ENCODE results near the gene CERCAM. TPM values are rescaled to one million over a fixed set of nuclear protein-coding genes. Genes with fewer than 3 reads are reported as not detected.

The CERCAM gene
- total RNA-seq, 4 donors from 2014 or later: 3.7 to 26.2 (median 11.3) TPM

GRCh38 chr9:128390150-128390812, 30.4 kb upstream of the CERCAM start:
- WGBS: 87% methylated on average over 11 of the region's 11 CpGs
- Histone ChIP-seq H3K4me1 (no peaks in the 10 kb centered on the region), H3K27me3 (no peaks in the 10 kb centered on the region), H3K4me3 (no peak overlapping the region), H3K9me3 (no peaks in the 10 kb centered on the region), H3K27ac (no peak overlapping the region), H3K36me3 (peaks cover 70% of the 10 kb centered on the region)
- DNase-seq (ENCODE audit: low spot score in 2 of 2): no peak
- TF ChIP-seq POLR2A (IDR thresholded peaks at IDR 0.05) (no peak), POLR2AphosphoS5 (IDR thresholded peaks at IDR 0.05) (no peak), EP300 (IDR thresholded peaks at IDR 0.05) (no peak)
- TF ChIP-seq, protein P1, sequence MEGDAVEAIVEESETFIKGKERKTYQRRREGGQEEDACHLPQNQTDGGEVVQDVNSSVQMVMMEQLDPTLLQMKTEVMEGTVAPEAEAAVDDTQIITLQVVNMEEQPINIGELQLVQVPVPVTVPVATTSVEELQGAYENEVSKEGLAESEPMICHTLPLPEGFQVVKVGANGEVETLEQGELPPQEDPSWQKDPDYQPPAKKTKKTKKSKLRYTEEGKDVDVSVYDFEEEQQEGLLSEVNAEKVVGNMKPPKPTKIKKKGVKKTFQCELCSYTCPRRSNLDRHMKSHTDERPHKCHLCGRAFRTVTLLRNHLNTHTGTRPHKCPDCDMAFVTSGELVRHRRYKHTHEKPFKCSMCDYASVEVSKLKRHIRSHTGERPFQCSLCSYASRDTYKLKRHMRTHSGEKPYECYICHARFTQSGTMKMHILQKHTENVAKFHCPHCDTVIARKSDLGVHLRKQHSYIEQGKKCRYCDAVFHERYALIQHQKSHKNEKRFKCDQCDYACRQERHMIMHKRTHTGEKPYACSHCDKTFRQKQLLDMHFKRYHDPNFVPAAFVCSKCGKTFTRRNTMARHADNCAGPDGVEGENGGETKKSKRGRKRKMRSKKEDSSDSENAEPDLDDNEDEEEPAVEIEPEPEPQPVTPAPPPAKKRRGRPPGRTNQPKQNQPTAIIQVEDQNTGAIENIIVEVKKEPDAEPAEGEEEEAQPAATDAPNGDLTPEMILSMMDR (IDR thresholded peaks at IDR 0.05): no peak

DNA sequence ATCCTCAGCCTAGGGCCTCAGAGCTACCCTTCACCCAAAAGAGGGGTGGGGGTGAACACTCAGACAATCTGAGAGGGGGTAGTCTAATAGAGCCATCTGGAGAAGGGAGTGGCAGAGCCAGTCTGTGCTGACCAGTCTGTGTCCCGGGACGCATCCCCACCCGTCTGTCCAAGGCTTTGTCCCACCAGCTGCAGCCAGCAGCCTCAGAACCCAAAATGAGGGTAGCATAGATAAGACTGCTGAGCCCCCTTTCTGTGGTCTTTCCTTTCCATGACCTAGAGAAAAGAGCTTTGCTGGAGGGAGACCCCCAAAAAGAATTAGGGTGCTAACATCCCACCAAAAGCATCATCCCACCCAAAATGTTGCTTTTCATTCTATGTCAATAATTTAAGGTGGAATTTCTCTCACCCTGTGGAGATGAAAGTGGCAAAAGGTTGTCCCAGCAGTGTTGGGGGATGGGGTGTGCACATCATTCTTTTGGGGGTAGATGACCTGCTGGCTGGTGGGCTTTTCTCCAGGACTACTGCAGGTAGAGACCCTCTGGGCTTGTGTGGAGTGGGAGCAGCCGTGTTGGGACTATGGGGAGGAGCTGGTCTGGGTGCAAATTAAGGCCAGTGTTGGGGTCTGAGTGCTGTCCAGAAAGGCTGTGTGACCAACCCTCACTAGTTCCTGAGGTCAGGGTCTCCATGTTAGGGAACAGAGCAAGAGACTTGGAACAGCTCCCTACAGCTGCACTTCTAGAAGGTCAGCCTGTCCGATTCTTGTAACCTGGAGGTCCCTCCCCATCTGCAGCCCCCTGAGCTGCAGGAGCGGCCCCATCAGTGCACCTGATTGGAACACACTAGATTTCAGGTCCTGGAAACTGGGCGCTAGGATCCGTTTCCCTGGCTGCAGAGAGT, 29.6 kb upstream of the CERCAM start:
- Histone ChIP-seq H3K4me1 (no peaks in the 10 kb centered on the region), H3K27me3 (no peaks in the 10 kb centered on the region), H3K4me3 (no peak overlapping the region), H3K36me3 (peaks cover 66% of the 10 kb centered on the region), H3K9me3 (no peaks in the 10 kb centered on the region), H3K27ac (no peak overlapping the region)
- DNase-seq (ENCODE audit: low spot score in 2 of 2): no peak
- WGBS: 93% methylated on average over 8 of the region's 8 CpGs
- TF ChIP-seq, protein P1 (IDR thresholded peaks at IDR 0.05): no peak
- TF ChIP-seq EP300 (IDR thresholded peaks at IDR 0.05): no peak
- TF ChIP-seq POLR2A (IDR thresholded peaks at IDR 0.05): no peak
- TF ChIP-seq POLR2AphosphoS5 (IDR thresholded peaks at IDR 0.05): no peak

- no peaks in the 10 kb centered on the region for H3K27me3 ChIP-seq
- no peak overlapping the region for H3K4me3 ChIP-seq
- DNase-seq (ENCODE audit: low spot score in 2 of 2): no peak
- WGBS: 93% methylated on average over 21 of the region's 21 CpGs
- no peak for TF ChIP-seq POLR2A (IDR thresholded peaks at IDR 0.05)
- TF ChIP-seq, protein P1 (IDR thresholded peaks at IDR 0.05): no peak
- no peaks in the 10 kb centered on the region for H3K9me3 ChIP-seq
- no peak overlapping the region for H3K27ac ChIP-seq
- peaks cover 57% of the 10 kb centered on the region for H3K36me3 ChIP-seq
- H3K4me1 ChIP-seq: peaks cover 4% of the 10 kb centered on the region
These were observed 28.7 kb upstream of the CERCAM start for GRCh38 chr9:128391956-128392301.

DNA sequence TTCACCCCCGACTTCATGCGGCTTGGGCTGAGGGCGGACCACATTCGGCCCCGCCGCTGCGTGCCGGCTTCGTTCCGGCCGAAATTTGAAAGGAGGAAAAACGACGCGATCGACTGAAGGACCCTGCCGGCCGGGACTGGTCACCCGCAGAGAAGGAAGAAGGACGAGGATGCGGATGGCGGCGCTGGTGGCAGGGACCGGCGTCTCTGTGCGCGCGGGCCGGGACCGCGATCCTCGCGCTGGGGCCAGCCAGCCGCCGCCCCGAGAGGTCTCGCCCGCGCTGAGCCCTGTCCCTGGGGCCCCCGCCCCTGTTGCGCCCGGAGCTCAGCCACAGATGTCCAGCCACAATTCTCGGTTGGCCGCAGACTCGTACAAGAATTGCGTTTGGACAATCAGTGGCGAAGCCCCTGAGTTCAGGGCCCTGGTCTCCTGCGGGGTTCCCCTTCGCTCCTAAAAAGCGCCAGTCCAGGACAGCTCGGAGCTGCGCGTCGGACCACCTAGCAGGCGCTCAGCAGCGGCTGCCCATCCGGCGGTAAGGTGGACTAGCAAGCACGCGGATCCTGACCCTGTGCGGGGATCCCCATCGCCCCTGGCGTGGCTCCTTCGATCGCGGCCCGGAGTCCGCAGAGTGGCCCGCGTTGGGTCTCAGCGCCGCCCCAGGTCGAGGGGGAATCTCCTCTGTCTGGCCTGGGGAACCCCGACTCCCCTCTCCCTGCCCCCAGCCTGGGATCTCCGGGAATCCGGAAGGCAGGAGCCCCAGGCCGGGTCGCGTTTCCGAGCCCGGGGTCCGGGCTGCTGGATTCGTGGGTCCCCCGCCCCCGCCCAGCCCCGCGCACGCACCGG, 28.1 kb upstream of the CERCAM start:
- H3K36me3 ChIP-seq: peaks cover 53% of the 10 kb centered on the region
- no peaks in the 10 kb centered on the region for H3K9me3 ChIP-seq
- H3K27me3 ChIP-seq: no peaks in the 10 kb centered on the region
- DNase-seq (ENCODE audit: low spot score in 2 of 2): no peak
- H3K4me3 ChIP-seq: no peak overlapping the region
- H3K27ac ChIP-seq: no peak overlapping the region
- peaks cover 8% of the 10 kb centered on the region for H3K4me1 ChIP-seq
- TF ChIP-seq POLR2AphosphoS5 (IDR thresholded peaks at IDR 0.05): no peak
- TF ChIP-seq POLR2A (IDR thresholded peaks at IDR 0.05): no peak
- TF ChIP-seq, protein P1 (IDR thresholded peaks at IDR 0.05): no peak
- no peak for TF ChIP-seq EP300 (IDR thresholded peaks at IDR 0.05)
- 89% methylated on average over 32 of the region's 88 CpGs for WGBS

All from suprapubic skin (tissue), 4 donors.